Measurements from ENCODE around the gene KIRREL1.

GRCh38 chr1:158013840-158014730 lies 20.6 kb downstream of the KIRREL1 start:
- TF ChIP-seq CTCF (IDR thresholded peaks at IDR 0.05), result no peak
- no peak for TF ChIP-seq POLR2A (IDR thresholded peaks at IDR 0.05)
